Stimulated activated CD4-positive, alpha-beta T cell treated with anti-CD3 and anti-CD28 coated beads, Interleukin-1b, Interleukin-23, amount 100 ng/mL, for 1 hour (primary cell): ENCODE measurements around the gene MYL9.
"Not testable (repeated sequence)": the region's sequence is repeated elsewhere in the genome, so short reads cannot be mapped to it uniquely, and the experiment has no call there.

Experiments
- DNase-seq, 2 donors: peaks; one replicate each; pipeline ENCODE4 v3.0.0-alpha.2; 2020; ENCODE audit warnings: low read depth in 2 of 2

MYL9 gene

DNA sequence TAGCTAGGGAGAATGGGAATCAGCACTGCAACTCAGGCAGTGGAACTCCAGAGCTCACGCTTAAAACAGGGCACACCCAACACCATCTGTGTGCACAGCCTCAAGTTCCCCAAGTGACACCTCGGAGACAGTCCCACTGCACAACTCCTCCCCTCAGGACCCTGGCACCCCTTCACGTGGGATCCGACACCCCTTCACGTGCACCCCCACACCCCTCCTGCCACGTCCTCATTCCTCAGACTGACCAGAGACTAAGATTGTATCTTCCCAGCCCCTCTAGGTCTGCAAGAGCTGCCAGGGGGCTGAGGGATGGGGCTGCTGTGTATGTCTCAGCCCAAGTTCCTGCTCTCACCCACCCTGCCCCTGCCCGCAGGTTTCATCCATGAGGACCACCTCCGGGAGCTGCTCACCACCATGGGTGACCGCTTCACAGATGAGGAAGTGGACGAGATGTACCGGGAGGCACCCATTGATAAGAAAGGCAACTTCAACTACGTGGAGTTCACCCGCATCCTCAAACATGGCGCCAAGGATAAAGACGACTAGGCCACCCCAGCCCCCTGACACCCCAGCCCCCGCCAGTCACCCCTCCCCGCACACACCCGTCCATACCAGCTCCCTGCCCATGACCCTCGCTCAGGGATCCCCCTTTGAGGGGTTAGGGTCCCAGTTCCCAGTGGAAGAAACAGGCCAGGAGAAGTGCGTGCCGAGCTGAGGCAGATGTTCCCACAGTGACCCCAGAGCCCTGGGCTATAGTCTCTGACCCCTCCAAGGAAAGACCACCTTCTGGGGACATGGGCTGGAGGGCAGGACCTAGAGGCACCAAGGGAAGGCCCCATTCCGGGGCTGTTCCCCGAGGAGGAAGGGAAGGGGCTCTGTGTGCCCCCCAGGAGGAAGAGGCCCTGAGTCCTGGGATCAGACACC is 7.6 kb downstream of the MYL9 start:
- no peak for DNase-seq

DNA sequence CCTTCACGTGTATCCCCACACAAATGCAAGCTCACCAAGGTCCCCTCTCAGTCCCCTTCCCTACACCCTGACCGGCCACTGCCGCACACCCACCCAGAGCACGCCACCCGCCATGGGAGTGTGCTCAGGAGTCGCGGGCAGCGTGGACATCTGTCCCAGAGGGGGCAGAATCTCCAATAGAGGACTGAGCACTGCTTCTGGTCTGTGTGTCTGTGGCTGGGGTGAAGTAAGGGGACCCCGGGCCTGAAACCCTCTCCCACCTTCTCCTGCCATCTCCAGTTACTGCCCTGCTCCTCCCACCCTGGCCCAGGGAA is 8.3 kb downstream of the MYL9 start:
- DNase-seq: no peak

DNA sequence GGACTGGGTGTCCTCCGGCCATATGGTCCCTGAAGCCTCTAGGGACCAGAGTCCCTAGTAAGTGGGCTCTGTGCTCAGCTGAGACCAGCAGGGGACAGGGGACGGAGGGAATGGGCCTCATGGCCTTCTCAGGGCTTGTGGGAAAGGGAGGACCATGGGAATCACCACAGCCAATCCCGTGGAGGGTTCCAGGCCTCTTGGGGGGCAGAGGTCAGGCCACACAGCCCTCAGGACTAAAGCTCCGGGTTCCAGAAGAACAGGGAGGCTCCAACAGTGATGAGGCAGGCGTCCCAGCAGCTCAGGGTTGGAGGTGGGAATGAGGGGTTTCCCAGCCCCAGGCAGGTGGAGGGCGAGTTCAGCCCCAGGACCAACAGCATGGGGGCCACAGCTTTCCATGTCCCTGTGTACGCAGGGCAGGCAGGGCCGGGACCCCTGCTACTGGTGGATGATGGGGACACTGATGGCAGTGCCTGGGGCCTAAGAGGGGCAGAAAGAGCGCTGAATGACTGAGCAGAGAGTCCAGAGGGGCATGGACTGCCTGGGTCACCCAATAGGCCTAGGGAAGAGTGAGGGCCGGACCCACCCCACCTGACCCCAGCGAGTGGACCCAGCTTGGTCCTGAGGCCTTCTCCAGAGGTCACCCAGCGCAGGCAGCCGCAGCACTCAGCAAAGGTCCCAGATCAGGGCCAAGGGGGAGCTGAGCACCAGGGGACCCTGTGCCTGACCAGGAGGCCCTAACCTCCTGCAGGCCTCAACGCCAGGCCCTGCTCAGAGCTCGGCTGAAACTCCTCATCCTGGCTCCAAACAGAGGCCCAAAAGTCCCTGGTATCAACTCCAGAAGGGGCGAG is 8.8 kb downstream of the MYL9 start:
- DNase-seq: no peak

- no peak for DNase-seq
Measured at GRCh38 chr20:36550790-36551299, 9.5 kb downstream of the MYL9 start.

DNA sequence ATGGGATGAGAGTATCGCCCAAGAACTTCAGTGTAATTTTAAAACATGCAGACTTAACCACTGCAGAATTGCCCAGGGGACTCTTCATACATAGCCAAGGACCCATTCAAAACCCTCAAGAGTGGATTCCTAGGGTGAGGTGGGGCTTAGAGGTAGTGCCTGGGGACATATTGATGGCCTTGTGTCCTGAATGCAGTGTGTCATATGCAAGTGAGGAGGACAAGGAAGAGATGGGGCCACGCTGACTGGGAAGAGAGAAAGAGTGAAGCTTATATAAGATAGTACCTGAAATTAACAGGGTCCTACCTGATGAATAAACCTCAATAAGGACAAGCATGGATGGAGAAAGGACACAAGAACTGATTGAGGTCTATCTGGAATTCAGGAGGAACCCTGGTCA is 13.9 kb downstream of the MYL9 start:
- DNase-seq: no peak

GRCh38 chr20:36562724-36563123 is 21.4 kb downstream of the MYL9 start:
- no peak for DNase-seq

- DNase-seq: no peak
Measured at GRCh38 chr20:36563374-36563773, 22.1 kb downstream of the MYL9 start.

DNA sequence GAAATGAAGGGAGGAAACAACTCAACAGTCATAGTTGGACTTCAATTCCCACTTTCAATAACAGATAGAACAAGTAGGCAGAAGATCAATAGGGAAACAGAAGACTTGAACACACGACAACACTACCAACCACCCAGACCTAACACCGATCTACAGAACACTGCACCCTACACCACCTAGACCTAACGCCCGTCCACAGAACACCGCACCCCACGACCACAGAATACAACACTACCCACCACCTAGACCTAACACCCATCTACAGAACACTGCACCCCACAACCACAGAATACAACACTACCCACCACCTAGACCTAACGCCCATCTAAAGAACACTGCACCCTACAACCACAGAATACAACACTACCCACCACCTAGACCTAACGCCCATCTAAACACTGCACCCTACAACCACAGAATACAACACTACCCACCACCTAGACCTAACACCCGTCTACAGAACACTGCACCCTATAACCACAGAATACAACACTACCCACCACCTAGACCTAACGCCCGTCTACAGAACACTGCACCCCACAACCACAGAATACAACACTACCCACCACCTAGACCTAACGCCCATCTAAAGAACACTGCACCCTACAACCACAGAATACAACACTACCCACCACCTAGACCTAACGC is 22.9 kb downstream of the MYL9 start:
- not testable (repeated sequence) for DNase-seq

DNA sequence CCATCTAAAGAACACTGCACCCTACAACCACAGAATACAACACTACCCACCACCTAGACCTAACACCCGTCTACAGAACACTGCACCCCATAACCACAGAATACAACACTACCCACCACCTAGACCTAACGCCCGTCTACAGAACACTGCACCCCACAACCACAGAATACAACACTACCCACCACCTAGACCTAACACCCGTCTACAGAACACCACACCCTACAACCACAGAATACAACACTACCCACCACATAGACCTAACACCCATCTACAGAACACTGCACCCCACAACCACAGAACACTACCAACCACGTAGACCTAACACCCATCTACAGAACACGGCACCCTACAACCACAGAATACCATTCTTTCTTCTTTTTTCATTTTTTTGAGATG is 23.4 kb downstream of the MYL9 start:
- not testable (repeated sequence) for DNase-seq

DNA sequence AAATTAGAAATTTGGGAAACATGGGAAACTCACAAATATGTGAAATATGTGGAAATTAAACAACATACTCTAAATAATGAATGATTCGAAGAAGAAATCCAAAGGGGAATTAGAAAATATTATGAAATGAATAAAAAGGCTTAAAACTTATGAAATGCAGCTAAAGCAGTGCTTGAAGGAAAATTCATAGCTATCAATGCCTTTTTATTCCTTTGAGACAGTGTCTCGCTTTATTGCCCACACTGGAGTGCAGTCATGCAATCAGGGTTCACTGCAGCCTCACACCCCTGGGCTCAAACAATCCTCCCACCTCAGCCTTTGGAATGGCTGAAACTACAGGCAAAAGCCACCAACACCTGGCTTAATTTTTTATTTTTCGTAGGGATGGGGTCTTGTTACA is 24.2 kb downstream of the MYL9 start:
- no peak for DNase-seq

- no peak for DNase-seq
Measured at GRCh38 chr20:36569847-36570429, 28.6 kb downstream of the MYL9 start.

DNA sequence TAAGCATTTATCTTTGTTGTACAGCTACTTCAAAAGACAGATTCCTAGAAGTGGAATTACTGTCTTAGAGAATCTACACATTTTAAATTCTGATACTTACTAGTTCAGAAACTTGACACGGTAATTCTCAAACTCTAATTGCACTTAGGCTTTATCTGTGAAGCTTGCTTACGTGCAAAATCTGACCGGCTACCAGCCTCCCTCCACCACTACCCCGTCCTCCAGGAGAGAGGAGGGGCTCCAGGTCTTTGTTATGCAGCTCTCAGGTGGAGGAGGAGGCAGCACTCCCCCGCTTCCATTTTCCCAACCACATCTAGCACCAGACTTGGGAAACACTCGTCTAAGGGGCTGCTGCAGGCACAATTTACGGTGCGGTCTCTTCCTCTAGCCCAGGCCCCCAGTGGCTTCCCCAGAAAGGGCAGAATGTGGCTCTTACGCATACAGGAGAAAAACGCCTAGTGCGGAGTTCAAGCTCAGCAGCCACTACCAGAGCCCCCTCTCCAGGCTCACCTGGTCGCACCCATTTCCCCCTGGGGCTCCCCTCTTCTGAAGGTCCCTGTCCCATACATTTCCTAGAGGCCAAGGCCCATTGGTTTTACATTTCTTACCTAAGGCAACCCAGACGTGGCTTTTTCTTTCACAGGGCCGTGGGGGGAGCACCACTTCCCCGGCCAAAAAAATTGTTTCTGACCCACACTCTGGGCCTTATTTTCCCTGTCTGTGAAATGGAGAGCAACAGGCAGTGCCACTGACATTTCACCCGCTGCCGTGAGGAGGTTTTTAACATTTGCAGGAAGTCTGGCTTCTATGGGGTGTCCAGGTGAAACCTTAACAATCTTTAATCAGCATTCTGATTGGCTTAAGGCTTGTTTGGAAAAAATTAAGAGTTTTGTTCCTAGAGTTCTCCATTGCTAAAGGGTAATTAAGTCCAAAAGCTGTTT is 30.5 kb downstream of the MYL9 start:
- no peak for DNase-seq

- DNase-seq: peak; percentile 28 to 54
Measured at GRCh38 chr20:36572701-36573102, 31.4 kb downstream of the MYL9 start.

DNA sequence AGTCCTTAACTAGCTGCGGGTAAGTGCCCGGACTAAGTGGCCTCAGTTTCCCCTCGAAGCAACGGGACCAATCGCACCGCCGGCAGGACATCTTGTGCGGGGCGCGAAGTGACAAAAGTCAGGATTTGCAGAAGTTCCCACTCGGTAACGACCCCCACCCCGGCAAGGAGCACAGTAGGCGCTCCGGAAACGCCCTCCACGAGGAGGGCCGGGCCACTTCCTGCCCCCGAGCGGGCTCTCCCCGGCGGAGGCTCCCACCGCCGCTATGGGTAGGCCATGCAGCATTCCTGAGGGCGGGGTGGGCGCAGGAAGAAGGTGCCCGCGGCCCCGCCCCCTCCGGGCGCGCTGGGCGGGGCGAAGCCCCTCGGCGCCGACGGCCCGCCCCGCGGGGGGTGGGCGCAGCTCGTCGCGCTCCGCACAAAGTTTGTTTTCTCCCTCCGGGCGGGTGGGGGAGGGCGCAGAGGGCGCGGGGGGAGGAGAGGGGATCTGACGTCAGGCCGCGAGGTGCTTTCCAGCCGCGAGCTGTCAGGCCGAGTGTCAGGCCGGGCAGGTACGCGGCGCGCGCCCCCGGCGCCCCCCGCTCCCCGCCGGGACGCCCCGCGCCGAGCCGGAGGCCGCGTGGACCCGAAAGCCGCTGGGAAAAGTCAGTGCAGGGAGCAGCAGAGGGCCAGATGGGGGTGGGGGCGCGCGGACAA is 31.9 kb downstream of the MYL9 start, which contains the start of gene TGIF2:
Gene TGIF2, plus strand, starts transcription at position 495 of the 695 bp plus-strand sequence. CDS start 5,178 bp downstream, outside the sequence.
- DNase-seq: peak; percentile 78 to 80

GRCh38 chr20:36573798-36574365 is 32.6 kb downstream of the MYL9 start:
- DNase-seq: no peak

GRCh38 chr20:36574366-36575135 is 33.2 kb downstream of the MYL9 start:
- DNase-seq: no peak

DNA sequence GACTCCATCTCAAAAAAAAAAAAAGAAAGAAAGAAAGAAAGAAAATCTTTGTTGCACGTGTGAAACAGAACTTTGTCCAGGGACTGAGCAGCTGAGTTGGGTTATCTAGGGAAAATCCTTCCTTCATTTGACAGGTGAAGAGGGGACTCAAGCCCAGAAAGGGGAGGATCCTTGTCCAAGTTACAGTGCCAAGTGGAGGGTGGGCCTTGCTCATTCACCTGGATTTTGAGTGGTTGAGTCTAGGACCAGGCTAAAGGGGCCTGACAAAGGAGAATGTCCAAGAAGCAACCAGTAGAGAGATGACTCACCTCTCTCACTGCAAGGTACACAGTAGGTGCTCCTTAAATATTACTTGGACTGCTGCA is 34.7 kb downstream of the MYL9 start:
- no peak for DNase-seq

DNA sequence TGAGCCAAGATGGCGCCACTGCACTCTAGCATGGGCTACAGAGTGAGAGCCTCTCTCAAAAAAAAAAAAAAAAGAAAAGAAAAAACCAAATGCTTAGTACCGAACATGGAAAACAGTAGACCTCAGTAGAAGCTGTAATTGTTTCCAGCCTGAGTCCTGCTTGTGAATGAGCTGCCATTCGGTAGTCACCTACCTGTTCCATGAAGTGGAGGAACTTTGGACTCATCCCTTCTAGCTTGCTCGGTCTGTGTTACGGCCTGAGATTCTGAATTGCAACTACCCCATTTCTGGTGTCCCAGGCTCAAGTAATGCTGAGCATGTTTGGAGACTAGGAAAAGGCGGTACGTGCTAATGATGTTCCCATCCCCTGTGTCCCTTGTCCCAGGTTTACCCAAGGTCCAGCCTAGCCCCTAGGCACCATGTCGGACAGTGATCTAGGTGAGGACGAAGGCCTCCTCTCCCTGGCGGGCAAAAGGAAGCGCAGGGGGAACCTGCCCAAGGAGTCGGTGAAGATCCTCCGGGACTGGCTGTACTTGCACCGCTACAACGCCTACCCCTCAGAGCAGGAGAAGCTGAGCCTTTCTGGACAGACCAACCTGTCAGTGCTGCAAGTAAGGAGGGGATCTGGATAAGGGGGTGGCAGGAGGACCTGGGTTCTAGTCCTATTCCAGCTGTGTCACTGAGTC is 37.2 kb downstream of the MYL9 start:
- no peak for DNase-seq
